Left renal pelvis (tissue), 4 donors: ENCODE measurements around the gene EXOSC6. TPM values are rescaled to one million over a fixed set of nuclear protein-coding genes. Genes with fewer than 3 reads are reported as not detected.
"Not testable (repeated sequence)": the region's sequence is repeated elsewhere in the genome, so short reads cannot be mapped to it uniquely, and the experiment has no call there.

Experiments used
- DNase-seq, 4 donors: peaks; one replicate each; pipeline ENCODE4 v3.0.0-alpha.2; 2013; ENCODE audit warnings: low read depth in 4 of 4, low spot score in 3 of 4
- polyA plus RNA-seq, 4 donors: library from polyadenylated mRNA; unstranded; fragments of 120-200 nt; gene quantifications; one replicate each; pipeline ENCODE4 v1.2.1, GENCODE V29; 2013; ENCODE audit not compliant: insufficient read length in 4 of 4

Gene EXOSC6
- polyA plus RNA-seq, 4 donors = 13.5 to 17.9 (median 15.4) TPM

- not testable (repeated sequence) for DNase-seq
Observed at GRCh38 chr16:70200063-70200462, 51.7 kb downstream of the EXOSC6 start.

- DNase-seq = not testable (repeated sequence)
Observed at GRCh38 chr16:70199170-70199569, 52.6 kb downstream of the EXOSC6 start.

- not testable (repeated sequence) for DNase-seq
Observed at GRCh38 chr16:70198666-70199065, 53.1 kb downstream of the EXOSC6 start.

GRCh38 chr16:70198230-70198629 is 53.5 kb downstream of the EXOSC6 start:
- not testable (repeated sequence) for DNase-seq

GRCh38 chr16:70197611-70198010 is 54.1 kb downstream of the EXOSC6 start:
- DNase-seq = not testable (repeated sequence)

Other genes with a start within 250 kb of the EXOSC6 start
- gene PDPR, start 137.6 kb downstream of the EXOSC6 start, polyA plus RNA-seq = 10 to 100 TPM; 29.4 to 44.1 (median 34.9) TPM
- 10 to 100 TPM in 3 of 4 donors, under 1 TPM in 1; 0.70 to 72.2 (median 38.3) TPM for gene CLEC18C, start 78.2 kb downstream of the EXOSC6 start, polyA plus RNA-seq
- gene AARS1, start 37.6 kb upstream of the EXOSC6 start, polyA plus RNA-seq = 10 to 100 TPM; 78.2 to 86.3 (median 85.5) TPM
- gene DDX19B, start 47.2 kb upstream of the EXOSC6 start, polyA plus RNA-seq = 10 to 100 TPM; 31.4 to 41.6 (median 38.9) TPM
- gene DDX19A, start 95.0 kb upstream of the EXOSC6 start, polyA plus RNA-seq = 10 to 100 TPM; 46.3 to 55.6 (median 52.3) TPM
- gene ST3GAL2, start 187.2 kb upstream of the EXOSC6 start, polyA plus RNA-seq = 10 to 100 TPM; 22.3 to 35.3 (median 28.4) TPM
- gene FCSK, start 202.7 kb upstream of the EXOSC6 start, polyA plus RNA-seq = 10 to 100 TPM; 11.6 to 19.4 (median 14.2) TPM